SK-N-SH treated with all-trans-retinoic acid at 6 μM for 48 hours (cell line): ENCODE measurements around the gene PSG2.
A peak's percentile ranks its signal among the peaks of the same experiment; 100 is the strongest.
"Not testable (repeated sequence)": the region's sequence is repeated elsewhere in the genome, so short reads cannot be mapped to it uniquely, and the experiment has no call there.

Experiments used
- ATAC-seq: fragments of 200-7000 bp; cut with Tn5 transposase; 3 replicates; pipeline ENCODE4 v1.9.1; 2020; ENCODE audit warnings: mild to moderate bottlenecking, moderate library complexity
- BACH2 ChIP-seq: fragments of 250-450 bp; sonication (Bioruptor Pico); IDR thresholded peaks from 2 replicates; pipeline ENCODE4 v1.9.0; 2021; ENCODE audit warnings: mild to moderate bottlenecking, borderline replicate concordance
- CREB5 ChIP-seq: fragments of 250-450 bp; sonication (Bioruptor Pico); IDR thresholded peaks from 2 replicates; pipeline ENCODE4 v1.5.1; 2020; ENCODE audit warnings: low read depth, mild to moderate bottlenecking, moderate library complexity
- CSRNP3 ChIP-seq: fragments of 250-450 bp; sonication (Bioruptor Pico); IDR thresholded peaks from 2 replicates; pipeline ENCODE4 v1.5.1; 2021; ENCODE audit warnings: mild to moderate bottlenecking, moderate library complexity
- ESRRG ChIP-seq: fragments of 250-450 bp; sonication (Bioruptor Pico); IDR thresholded peaks from 2 replicates; pipeline ENCODE4 v1.6.1; 2021; ENCODE audit warnings: mild to moderate bottlenecking
- GLIS3 ChIP-seq: fragments of 250-450 bp; sonication (Bioruptor Pico); IDR thresholded peaks from 2 replicates; pipeline ENCODE4 v1.5.0; 2020; ENCODE audit warnings: mild to moderate bottlenecking, moderate library complexity
- ISL1 ChIP-seq: fragments of 250-450 bp; sonication (Bioruptor Pico); IDR thresholded peaks from 2 replicates; pipeline ENCODE4 v2.1.2; 2022; ENCODE audit warnings: mild to moderate bottlenecking, moderate library complexity
- PATZ1 ChIP-seq: fragments of 250-450 bp; sonication (Bioruptor Pico); IDR thresholded peaks from 2 replicates; pipeline ENCODE4 v1.8.0; 2020; ENCODE audit warnings: mild to moderate bottlenecking, moderate library complexity, borderline replicate concordance
- POU6F1 ChIP-seq: fragments of 250-450 bp; sonication (Bioruptor Pico); IDR thresholded peaks from 2 replicates; pipeline ENCODE4 v1.8.0; 2021; ENCODE audit warnings: low read depth, mild to moderate bottlenecking, moderate library complexity, borderline replicate concordance
- PPARA ChIP-seq: fragments of 250-450 bp; sonication (Bioruptor Pico); IDR thresholded peaks from 2 replicates; pipeline ENCODE4 v1.5.0; 2020; ENCODE audit warnings: mild to moderate bottlenecking, borderline replicate concordance
- RARB ChIP-seq: fragments of 250-450 bp; sonication (Bioruptor Pico); IDR thresholded peaks from 2 replicates; pipeline ENCODE4 v1.8.0; 2021; ENCODE audit warnings: mild to moderate bottlenecking, moderate library complexity
- TCF4 ChIP-seq: fragments of 250-450 bp; sonication (Bioruptor Pico); IDR thresholded peaks from 2 replicates; pipeline ENCODE4 v1.8.0; 2021; ENCODE audit warnings: mild to moderate bottlenecking, moderate library complexity, borderline replicate concordance
- TOX ChIP-seq: fragments of 250-450 bp; sonication (Bioruptor Pico); IDR thresholded peaks from 2 replicates; pipeline ENCODE4 v1.8.0; 2021; ENCODE audit warnings: mild to moderate bottlenecking, moderate library complexity, borderline replicate concordance
- TSHZ2 ChIP-seq: fragments of 250-450 bp; sonication (Bioruptor Pico); IDR thresholded peaks from 2 replicates; pipeline ENCODE4 v1.5.0; 2020; ENCODE audit warnings: mild to moderate bottlenecking, moderate library complexity
- ZC3H10 ChIP-seq: fragments of 250-450 bp; sonication (Bioruptor Pico); IDR thresholded peaks from 2 replicates; pipeline ENCODE4 v1.5.1; 2021; ENCODE audit warnings: mild to moderate bottlenecking, moderate library complexity
- ZNF565 ChIP-seq: fragments of 450-650 bp; formaldehyde crosslinking; conservative IDR thresholded peaks from 2 replicates; pipeline ENCODE4 v1.5.0; 2020; ENCODE audit warnings: low read depth, mild to moderate bottlenecking, moderate library complexity
- ZNF8 ChIP-seq: fragments of 450-650 bp; formaldehyde crosslinking; IDR thresholded peaks from 2 replicates; pipeline ENCODE4 v1.5.0; 2020; ENCODE audit warnings: mild to moderate bottlenecking, moderate library complexity

The PSG2 gene

GRCh38 chr19:43082601-43083000 lies at the start of gene PSG2:
PSG2 (minus strand) TSS chr19:43082701; CDS start chr19:43082569, 132 bp downstream.
- not testable (repeated sequence) for ATAC-seq

- ATAC-seq: not testable (repeated sequence)
These were observed 48.9 kb upstream of the PSG2 start for GRCh38 chr19:43131281-43131842.

- not testable (repeated sequence) for ATAC-seq
These were observed 46.7 kb upstream of the PSG2 start for GRCh38 chr19:43129197-43129596.

- ATAC-seq: peak; percentile 96
These were observed 44.8 kb upstream of the PSG2 start for GRCh38 chr19:43127336-43127735.

- ATAC-seq: no peak
- TF ChIP-seq PATZ1 (CRISPR knock-in tag) (no peak), ISL1 (CRISPR knock-in tag) (peak; percentile 26; the same call in 1 of the 2 replicates)
These were observed 44.2 kb upstream of the PSG2 start for GRCh38 chr19:43126720-43127119.

- TF ChIP-seq ESRRG (CRISPR knock-in tag): no peak
- no peak for TF ChIP-seq PPARA (CRISPR knock-in tag)
- no peak for TF ChIP-seq CSRNP3 (CRISPR knock-in tag)
- TF ChIP-seq ZC3H10: no peak
- TF ChIP-seq RARB (CRISPR knock-in tag): no peak
- no peak for TF ChIP-seq TCF4 (CRISPR knock-in tag)
- TF ChIP-seq ZNF8 (CRISPR knock-in tag): no peak
- no peak for TF ChIP-seq CREB5
- TF ChIP-seq ISL1 (CRISPR knock-in tag): no peak
- TF ChIP-seq PATZ1 (CRISPR knock-in tag): no peak
- TF ChIP-seq BACH2: no peak
- no peak for TF ChIP-seq TOX (CRISPR knock-in tag)
- no peak for TF ChIP-seq POU6F1 (CRISPR knock-in tag)
- no peak for TF ChIP-seq ZNF565
- TF ChIP-seq TSHZ2 (CRISPR knock-in tag): no peak
- TF ChIP-seq GLIS3 (CRISPR knock-in tag): no peak
- no peak for ATAC-seq
These were observed 41.9 kb upstream of the PSG2 start for GRCh38 chr19:43124360-43124759.
